Gastrocnemius medialis (tissue), 4 donors: ENCODE results near the gene LRRC8D.

Experiments used
- POLR2A ChIP-seq, 2 donors: fragments of 450-650 bp; IDR thresholded peaks; one replicate each; pipeline ENCODE4 v1.6.1; 2017; ENCODE audit warnings: antibody characterized with exemption in 2 of 2, mild to moderate bottlenecking in 2 of 2, moderate library complexity in 2 of 2
- TF ChIP-seq, protein P1 (sequence below), 5 experiments: fragments of 450-650 bp in 3 of 5; fragments of 200-600 bp in 2 of 5; sonication (generic) in 2 of 5; IDR thresholded peaks in 4 of 5; conservative IDR thresholded peaks in 1 of 5; 1 replicate in 4 of 5; 2 replicates in 1 of 5; pipeline ENCODE4 v1.5.1; 2016 to 2019; ENCODE audit warnings: antibody characterized with exemption in 5 of 5, mild to moderate bottlenecking in 3 of 5, moderate library complexity in 3 of 5

DNA sequence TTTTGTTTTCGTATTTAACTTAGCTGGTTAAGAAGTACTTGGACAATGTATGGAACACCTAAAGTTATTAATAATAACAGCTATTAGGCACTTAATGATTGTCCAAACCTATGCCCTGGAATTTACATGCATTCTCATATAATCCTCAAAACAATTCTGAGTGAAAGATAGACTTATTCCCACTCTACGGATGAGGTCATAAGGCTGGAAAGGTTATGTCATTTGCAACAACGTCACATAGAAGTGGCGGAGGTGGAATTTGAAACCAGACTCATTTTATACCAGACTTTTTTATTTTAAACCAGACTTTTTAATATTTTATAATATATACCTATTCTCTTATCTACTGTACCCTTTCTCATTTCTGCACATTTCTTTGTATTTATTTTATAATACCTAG lies 8.4 kb downstream of the LRRC8D start:
- TF ChIP-seq, protein P1, sequence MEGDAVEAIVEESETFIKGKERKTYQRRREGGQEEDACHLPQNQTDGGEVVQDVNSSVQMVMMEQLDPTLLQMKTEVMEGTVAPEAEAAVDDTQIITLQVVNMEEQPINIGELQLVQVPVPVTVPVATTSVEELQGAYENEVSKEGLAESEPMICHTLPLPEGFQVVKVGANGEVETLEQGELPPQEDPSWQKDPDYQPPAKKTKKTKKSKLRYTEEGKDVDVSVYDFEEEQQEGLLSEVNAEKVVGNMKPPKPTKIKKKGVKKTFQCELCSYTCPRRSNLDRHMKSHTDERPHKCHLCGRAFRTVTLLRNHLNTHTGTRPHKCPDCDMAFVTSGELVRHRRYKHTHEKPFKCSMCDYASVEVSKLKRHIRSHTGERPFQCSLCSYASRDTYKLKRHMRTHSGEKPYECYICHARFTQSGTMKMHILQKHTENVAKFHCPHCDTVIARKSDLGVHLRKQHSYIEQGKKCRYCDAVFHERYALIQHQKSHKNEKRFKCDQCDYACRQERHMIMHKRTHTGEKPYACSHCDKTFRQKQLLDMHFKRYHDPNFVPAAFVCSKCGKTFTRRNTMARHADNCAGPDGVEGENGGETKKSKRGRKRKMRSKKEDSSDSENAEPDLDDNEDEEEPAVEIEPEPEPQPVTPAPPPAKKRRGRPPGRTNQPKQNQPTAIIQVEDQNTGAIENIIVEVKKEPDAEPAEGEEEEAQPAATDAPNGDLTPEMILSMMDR (IDR thresholded peaks at IDR 0.05 in 4 of 5, conservative IDR thresholded peaks at IDR 0.05 in 1 of 5) = no peak
- no peak for TF ChIP-seq POLR2A (IDR thresholded peaks at IDR 0.05)
